ENCODE measurements around the gene TP73. TPM values are rescaled to one million over a fixed set of nuclear protein-coding genes. Genes with fewer than 3 reads are reported as not detected.

The TP73 gene
- total and polyA plus RNA-seq, 2 donors (not counting 1 experiment from before 2014, with no cell fraction given): 1.2 to 2.4 TPM

DNA sequence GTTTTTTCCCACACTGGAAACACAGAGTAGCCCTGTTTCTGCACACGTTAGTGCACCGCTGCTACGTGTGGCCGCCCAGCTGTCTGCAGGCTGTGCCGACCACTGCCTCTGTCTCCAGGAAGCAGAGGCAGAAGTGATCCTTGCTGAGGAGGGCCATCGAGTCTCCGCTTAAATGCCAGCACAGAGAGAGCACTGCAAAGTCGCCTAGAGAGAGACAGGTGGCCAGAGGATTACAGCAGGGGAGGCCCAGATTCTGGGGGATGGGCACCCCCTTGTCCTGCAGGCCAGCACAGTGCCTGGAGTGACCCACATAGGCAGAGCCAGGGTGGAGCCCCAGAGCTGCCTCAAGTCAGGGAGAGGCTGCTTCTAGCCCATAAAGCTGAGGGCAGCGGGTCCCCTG lies 21.4 kb upstream of the TP73 start:
- Mint-ChIP-seq H3K4me3 (no peak overlapping the region), H3K9me3 (ENCODE audit: insufficient read depth) (no peaks in the 10 kb centered on the region), H3K27me3 (no peaks in the 10 kb centered on the region), H3K4me1 (peaks cover 9% of the 10 kb centered on the region), H3K27ac (no peak overlapping the region)
- ChIA-PET POLR2A (no interaction called here), CTCF (interaction anchor here (1.7 to 3.8 kb wide), 3 partner anchors 11 to 178 kb away, joined by 4 to 37 read pairs (median 6); no protein-coding TSS in a partner anchor)
- DNase-seq (no peak), ATAC-seq (ENCODE audit: low read depth) (no peak)
- peaks cover 0 to 70% of the 10 kb centered on the region in 2 experiments for H3K36me3 ChIP-seq (replicated peaks in 1 of 2; ENCODE audit: control extremely low read depth in 1 of 2, control insufficient read depth in 1 of 2, extremely low read depth in 1 of 2, insufficient read depth in 2 of 2, low read length in 1 of 2)
- H3K27ac ChIP-seq (ENCODE audit: low read length in 2 of 2): no peak overlapping the region
- TF ChIP-seq CTCF (IDR thresholded peaks at IDR 0.05) (no peak), EZH2 (IDR thresholded peaks at IDR 0.05; ENCODE audit: borderline replicate concordance, insufficient read depth, low read depth, low read length, poor library complexity, severe bottlenecking) (no peak)
- no peak overlapping the region for H2AFZ ChIP-seq (ENCODE audit: insufficient read depth, low read depth, low read length, poor library complexity, severe bottlenecking)
- no peaks in the 10 kb centered on the region for H3K9me3 ChIP-seq (ENCODE audit: control extremely low read depth in 1 of 3, control insufficient read depth in 2 of 3, insufficient read depth in 1 of 3, low read length in 2 of 3)
- no peak overlapping the region for H3K4me3 ChIP-seq (ENCODE audit: control extremely low read depth in 1 of 5, extremely low read depth in 1 of 5, insufficient read depth in 1 of 5, low read depth in 2 of 5, low read length in 4 of 5)
- intact Hi-C loops (cut with micrococcal nuclease): no loop called here
- H3K4me1 ChIP-seq (ENCODE audit: control insufficient read depth in 2 of 2, insufficient read depth in 2 of 2, low read length in 2 of 2): peaks cover under 1 to 4% of the 10 kb centered on the region in 2 donors
- no peak overlapping the region for H3K4me2 ChIP-seq (replicated peaks; ENCODE audit: low read depth, low read length, poor library complexity, severe bottlenecking)
- H3K27me3 ChIP-seq (replicated peaks in 1 of 4; ENCODE audit: control extremely low read depth in 1 of 4, control insufficient read depth in 3 of 4, insufficient read depth in 4 of 4, low read length in 3 of 4): no peaks in the 10 kb centered on the region
- H3K79me2 ChIP-seq (ENCODE audit: control insufficient read depth, insufficient read depth, low read length): no peaks in the 10 kb centered on the region
- 91% methylated on average over 9 of the region's 9 CpGs for WGBS (ENCODE audit: insufficient coverage)
- H3K9ac ChIP-seq (ENCODE audit: low read length): no peak overlapping the region
- no peaks in the 10 kb centered on the region for H4K20me1 ChIP-seq (ENCODE audit: control insufficient read depth, insufficient read depth, low read length, poor library complexity, severe bottlenecking)

DNA sequence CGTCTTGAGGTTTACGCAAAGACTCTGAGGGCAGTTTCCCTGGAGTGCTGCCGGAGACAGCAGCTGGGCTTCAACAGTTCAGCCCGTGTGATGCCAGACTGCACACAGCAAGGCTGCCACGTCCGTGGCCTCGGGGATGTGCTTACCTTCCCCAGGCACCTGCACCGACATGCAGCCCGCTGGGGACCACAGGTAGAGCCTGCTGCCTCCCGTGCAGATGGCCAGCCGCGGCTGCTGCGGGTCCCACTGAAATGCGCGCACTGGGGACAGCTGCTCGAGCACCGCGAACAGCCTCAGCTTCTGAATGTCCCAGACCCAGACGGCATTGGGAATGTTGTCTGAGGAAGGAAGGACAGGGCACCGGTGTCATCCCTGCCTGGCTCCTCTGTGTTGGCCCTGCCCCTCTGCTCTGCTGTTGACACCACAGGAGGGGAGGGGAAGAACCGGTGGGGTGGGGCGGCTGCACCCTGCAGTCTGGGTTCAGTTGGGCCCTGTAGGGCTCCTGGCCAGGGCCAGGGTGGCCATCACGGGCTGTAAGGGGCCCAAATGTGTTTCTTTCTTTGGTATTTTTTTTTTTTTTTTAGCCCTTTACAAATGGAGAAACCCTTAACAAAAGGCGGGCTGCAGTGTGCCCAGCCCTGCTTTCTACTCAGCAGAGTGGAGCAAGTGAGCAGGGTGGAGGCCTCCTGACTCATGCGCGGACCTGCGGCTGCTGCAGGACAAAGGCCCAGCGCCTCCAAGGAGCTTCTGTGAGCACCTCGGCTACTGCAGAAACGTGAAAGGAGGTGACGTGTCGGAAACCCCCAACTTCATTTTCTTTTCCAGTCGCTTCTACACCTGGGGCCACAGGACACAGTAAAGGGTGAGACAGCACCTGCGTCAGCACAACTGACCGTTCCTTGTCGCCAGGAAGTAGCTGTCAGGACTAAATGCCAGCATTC lies 20.7 kb upstream of the TP73 start:
- no peaks in the 10 kb centered on the region for H3K79me2 ChIP-seq (ENCODE audit: control insufficient read depth, insufficient read depth, low read length)
- no peak overlapping the region for H3K9ac ChIP-seq (ENCODE audit: low read length)
- H3K9me3 ChIP-seq (ENCODE audit: control extremely low read depth in 1 of 3, control insufficient read depth in 2 of 3, insufficient read depth in 1 of 3, low read length in 2 of 3): no peaks in the 10 kb centered on the region
- no peak overlapping the region for H3K4me3 ChIP-seq (ENCODE audit: control extremely low read depth in 1 of 5, extremely low read depth in 1 of 5, insufficient read depth in 1 of 5, low read depth in 2 of 5, low read length in 4 of 5)
- no peak for ATAC-seq (ENCODE audit: low read depth)
- no peaks in the 10 kb centered on the region for H3K27me3 Mint-ChIP-seq
- no peak overlapping the region for H3K27ac ChIP-seq (ENCODE audit: low read length in 2 of 2)
- H3K9me3 Mint-ChIP-seq (ENCODE audit: insufficient read depth): no peaks in the 10 kb centered on the region
- H3K4me3 Mint-ChIP-seq: no peak overlapping the region
- no peak for DNase-seq
- H3K27me3 ChIP-seq (replicated peaks in 1 of 4; ENCODE audit: control extremely low read depth in 1 of 4, control insufficient read depth in 3 of 4, insufficient read depth in 4 of 4, low read length in 3 of 4): no peaks in the 10 kb centered on the region
- no peak overlapping the region for H2AFZ ChIP-seq (ENCODE audit: insufficient read depth, low read depth, low read length, poor library complexity, severe bottlenecking)
- intact Hi-C loops (cut with micrococcal nuclease): no loop called here
- no peak overlapping the region for H3K27ac Mint-ChIP-seq
- peaks cover 0 to 4% of the 10 kb centered on the region in 2 donors for H3K4me1 ChIP-seq (ENCODE audit: control insufficient read depth in 2 of 2, insufficient read depth in 2 of 2, low read length in 2 of 2)
- peaks cover 7% of the 10 kb centered on the region for H3K4me1 Mint-ChIP-seq
- CTCF ChIA-PET: interaction anchor here (1.3 to 3.8 kb wide), 2 partner anchors 11 to 35 kb away, joined by 3 to 37 read pairs; no protein-coding TSS in a partner anchor
- peaks cover 0 to 74% of the 10 kb centered on the region in 2 experiments for H3K36me3 ChIP-seq (replicated peaks in 1 of 2; ENCODE audit: control extremely low read depth in 1 of 2, control insufficient read depth in 1 of 2, extremely low read depth in 1 of 2, insufficient read depth in 2 of 2, low read length in 1 of 2)
- no peak overlapping the region for H3K4me2 ChIP-seq (replicated peaks; ENCODE audit: low read depth, low read length, poor library complexity, severe bottlenecking)
- POLR2A ChIA-PET: no interaction called here
- no peaks in the 10 kb centered on the region for H4K20me1 ChIP-seq (ENCODE audit: control insufficient read depth, insufficient read depth, low read length, poor library complexity, severe bottlenecking)
- 95% methylated on average over 34 of the region's 36 CpGs for WGBS (ENCODE audit: insufficient coverage)
- TF ChIP-seq EZH2 (IDR thresholded peaks at IDR 0.05; ENCODE audit: borderline replicate concordance, insufficient read depth, low read depth, low read length, poor library complexity, severe bottlenecking) (no peak), CTCF (IDR thresholded peaks at IDR 0.05) (no peak)

Measured in B cell (primary cell).